Parathyroid adenoma (tissue), 2 donors: ENCODE measurements around the gene PARP6.

ENCODE experiments used
- H2AFZ ChIP-seq: fragments of 300-600 bp; sonication (generic); one replicate; pipeline ENCODE4 v1.7.0; 2017; ENCODE audit warnings: antibody characterized with exemption, mild to moderate bottlenecking
- H3K27ac ChIP-seq: fragments of 300-600 bp; sonication (generic); one replicate; pipeline ENCODE4 v1.7.0; 2017
- H3K27me3 ChIP-seq: fragments of 300-600 bp; sonication (generic); one replicate; pipeline ENCODE4 v1.7.0; 2017; ENCODE audit warnings: low read length; ENCODE audit not compliant: control insufficient read depth, insufficient read depth
- H3K36me3 ChIP-seq: fragments of 300-600 bp; sonication (generic); one replicate; pipeline ENCODE4 v1.7.0; 2017; ENCODE audit warnings: low read length; ENCODE audit not compliant: control insufficient read depth, insufficient read depth
- H3K4me1 ChIP-seq: fragments of 300-600 bp; sonication (generic); one replicate; pipeline ENCODE4 v1.7.0; 2017; ENCODE audit warnings: control low read depth
- H3K4me2 ChIP-seq: fragments of 300-600 bp; sonication (generic); one replicate; pipeline ENCODE4 v1.7.0; 2017; ENCODE audit warnings: low read length
- H3K4me3 ChIP-seq: fragments of 300-600 bp; sonication (generic); one replicate; pipeline ENCODE4 v1.7.0; 2017; ENCODE audit warnings: low read depth, low read length
- H3K79me2 ChIP-seq: fragments of 300-600 bp; sonication (generic); one replicate; pipeline ENCODE4 v1.7.0; 2017; ENCODE audit warnings: control low read depth
- H3K9ac ChIP-seq: fragments of 300-600 bp; sonication (generic); one replicate; pipeline ENCODE4 v1.7.0; 2017; ENCODE audit warnings: mild to moderate bottlenecking
- H3K9me3 ChIP-seq: fragments of 300-600 bp; sonication (generic); one replicate; pipeline ENCODE4 v1.7.0; 2017; ENCODE audit warnings: low read length; ENCODE audit not compliant: control insufficient read depth
- TF ChIP-seq, protein P1 (sequence below): fragments of 300-600 bp; sonication (generic); IDR thresholded peaks from one replicate; pipeline ENCODE4 v1.7.0; 2017; ENCODE audit warnings: antibody characterized with exemption, mild to moderate bottlenecking
- donor health status: primary hyperparathyroidism.

The PARP6 gene

DNA sequence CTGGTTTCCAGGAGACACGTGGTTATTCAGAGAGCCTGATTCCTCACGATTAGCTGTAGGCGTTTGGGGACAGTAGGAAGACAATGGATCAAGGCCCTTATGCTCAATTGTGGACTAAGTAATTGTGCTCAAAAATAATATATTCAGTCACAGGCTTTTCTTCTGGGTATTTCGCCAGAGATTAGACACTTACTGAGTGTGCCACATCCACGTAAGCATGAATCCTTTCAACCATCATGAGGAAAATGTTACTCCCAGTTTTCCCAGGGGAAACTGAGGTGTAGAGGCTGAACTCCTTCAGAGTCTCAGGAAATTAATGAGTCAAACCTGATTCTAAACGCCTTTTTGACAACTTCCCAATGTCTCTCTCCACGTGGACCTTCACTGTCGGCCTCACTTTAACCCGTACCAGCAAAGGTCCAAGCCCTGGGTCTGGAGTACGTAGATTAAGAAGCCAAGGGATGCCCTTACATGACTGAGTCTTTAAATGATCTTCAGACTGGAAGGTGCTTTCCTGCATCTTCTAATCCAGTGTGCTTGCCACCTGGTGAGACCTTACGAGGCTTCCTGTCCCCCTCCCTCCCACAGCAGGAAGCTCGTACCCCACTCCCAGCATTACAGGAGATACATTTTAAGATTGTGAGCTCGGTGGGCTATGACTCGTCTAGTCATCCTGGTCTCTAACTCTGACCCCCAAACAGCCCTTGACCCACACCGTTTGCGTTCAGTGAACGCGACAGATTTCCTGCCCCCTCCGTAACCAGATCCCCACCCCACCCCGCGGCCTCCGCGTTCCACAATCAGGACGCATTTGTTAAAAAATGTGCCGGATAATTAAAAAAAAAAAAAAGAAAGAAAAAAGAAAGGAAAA is 43.0 kb downstream of the PARP6 start:
- Histone ChIP-seq H3K27me3 (no peaks in the 10 kb centered on the region), H3K79me2 (peaks cover 20% of the 10 kb centered on the region), H3K27ac (peak overlapping the region; percentile 66), H3K4me1 (peaks cover 7% of the 10 kb centered on the region), H3K9me3 (no peaks in the 10 kb centered on the region), H3K9ac (no peak overlapping the region), H3K36me3 (no peaks in the 10 kb centered on the region), H3K4me3 (peak overlapping the region; percentile 78), H2AFZ (peak overlapping the region; percentile 93), H3K4me2 (peak overlapping the region; percentile 80)
- TF ChIP-seq, protein P1, sequence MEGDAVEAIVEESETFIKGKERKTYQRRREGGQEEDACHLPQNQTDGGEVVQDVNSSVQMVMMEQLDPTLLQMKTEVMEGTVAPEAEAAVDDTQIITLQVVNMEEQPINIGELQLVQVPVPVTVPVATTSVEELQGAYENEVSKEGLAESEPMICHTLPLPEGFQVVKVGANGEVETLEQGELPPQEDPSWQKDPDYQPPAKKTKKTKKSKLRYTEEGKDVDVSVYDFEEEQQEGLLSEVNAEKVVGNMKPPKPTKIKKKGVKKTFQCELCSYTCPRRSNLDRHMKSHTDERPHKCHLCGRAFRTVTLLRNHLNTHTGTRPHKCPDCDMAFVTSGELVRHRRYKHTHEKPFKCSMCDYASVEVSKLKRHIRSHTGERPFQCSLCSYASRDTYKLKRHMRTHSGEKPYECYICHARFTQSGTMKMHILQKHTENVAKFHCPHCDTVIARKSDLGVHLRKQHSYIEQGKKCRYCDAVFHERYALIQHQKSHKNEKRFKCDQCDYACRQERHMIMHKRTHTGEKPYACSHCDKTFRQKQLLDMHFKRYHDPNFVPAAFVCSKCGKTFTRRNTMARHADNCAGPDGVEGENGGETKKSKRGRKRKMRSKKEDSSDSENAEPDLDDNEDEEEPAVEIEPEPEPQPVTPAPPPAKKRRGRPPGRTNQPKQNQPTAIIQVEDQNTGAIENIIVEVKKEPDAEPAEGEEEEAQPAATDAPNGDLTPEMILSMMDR: no peak

DNA sequence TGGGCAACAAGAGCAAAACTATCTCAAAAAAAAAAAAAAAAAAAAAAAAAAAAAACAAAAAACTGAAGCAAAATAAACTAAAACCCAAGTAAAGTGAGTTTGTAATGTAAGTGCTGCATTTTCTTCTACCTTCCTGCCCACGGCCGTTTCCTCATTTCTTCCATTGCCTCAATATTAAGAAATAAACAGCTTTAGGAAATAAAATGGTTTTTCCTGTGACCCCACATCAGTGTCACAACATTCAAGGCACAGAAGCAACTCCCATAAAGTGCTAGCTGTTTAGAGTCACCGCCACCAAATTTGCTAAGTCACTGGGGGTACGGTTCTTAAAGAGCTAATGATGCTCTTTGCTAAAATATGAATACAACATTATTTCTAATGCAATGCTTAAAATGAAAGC is 44.6 kb downstream of the PARP6 start:
- Histone ChIP-seq H3K9me3 (no peaks in the 10 kb centered on the region), H3K4me1 (peaks cover 7% of the 10 kb centered on the region), H3K4me2 (no peak overlapping the region)

DNA sequence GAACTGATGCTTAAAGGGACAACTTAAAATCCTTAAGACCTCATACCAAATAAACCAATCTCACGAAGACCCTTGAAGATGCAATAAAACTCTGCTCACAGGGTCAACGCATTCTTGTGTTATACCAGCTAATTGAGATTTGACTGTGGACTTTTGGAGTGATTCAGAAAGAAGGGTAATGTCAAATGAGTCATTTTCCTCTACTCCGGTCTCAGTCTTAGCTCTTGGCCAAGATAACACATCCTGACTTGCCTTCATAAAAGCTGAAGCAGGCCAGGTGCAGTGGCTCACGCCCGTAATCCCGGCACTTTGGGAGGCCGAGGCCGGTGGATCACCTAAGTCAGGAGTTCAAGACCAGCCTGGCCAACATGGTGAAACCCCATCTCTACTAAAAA is 45.2 kb downstream of the PARP6 start:
- no peak overlapping the region for H2AFZ ChIP-seq
- peaks cover 31% of the 10 kb centered on the region for H3K79me2 ChIP-seq
- no peak overlapping the region for H3K4me3 ChIP-seq
- TF ChIP-seq, protein P1: no peak
- no peak overlapping the region for H3K9ac ChIP-seq
- H3K4me1 ChIP-seq: peaks cover 5% of the 10 kb centered on the region
- H3K9me3 ChIP-seq: no peaks in the 10 kb centered on the region
- no peak overlapping the region for H3K27ac ChIP-seq
- no peaks in the 10 kb centered on the region for H3K36me3 ChIP-seq
- H3K4me2 ChIP-seq: no peak overlapping the region
- H3K27me3 ChIP-seq: no peaks in the 10 kb centered on the region

More for the DNA sequence above, 44.6 kb downstream of the PARP6 start:
- Histone ChIP-seq H3K79me2 (peaks cover 31% of the 10 kb centered on the region), H3K27me3 (no peaks in the 10 kb centered on the region), H3K36me3 (no peaks in the 10 kb centered on the region), H3K4me3 (no peak overlapping the region), H2AFZ (no peak overlapping the region), H3K9ac (no peak overlapping the region), H3K27ac (no peak overlapping the region)
- TF ChIP-seq, protein P1: no peak

DNA sequence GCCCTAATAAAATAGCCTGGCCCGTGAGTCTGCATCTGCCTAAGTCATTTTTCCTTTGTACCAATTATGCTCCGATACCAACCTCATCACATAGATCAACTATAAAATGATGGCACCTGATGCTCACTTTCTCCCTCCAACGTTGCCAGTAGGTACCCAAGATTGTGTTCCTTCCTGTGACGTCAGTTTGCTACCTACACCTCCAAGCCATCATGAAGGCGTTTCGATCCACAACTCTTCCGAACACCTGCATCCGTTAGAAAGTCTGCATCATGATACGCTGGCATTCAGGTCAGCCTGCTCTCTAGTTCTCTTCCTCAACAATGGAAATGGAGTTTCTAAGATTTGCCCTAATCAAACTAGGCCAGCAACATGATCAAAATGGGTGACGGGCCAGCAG is 49.1 kb downstream of the PARP6 start:
- H3K79me2 ChIP-seq: peaks cover 38% of the 10 kb centered on the region
- H3K36me3 ChIP-seq: no peaks in the 10 kb centered on the region
- no peak overlapping the region for H3K4me2 ChIP-seq
- no peak overlapping the region for H3K9ac ChIP-seq
- H3K4me1 ChIP-seq: no peaks in the 10 kb centered on the region
- no peak overlapping the region for H2AFZ ChIP-seq
- no peak overlapping the region for H3K27ac ChIP-seq
- H3K27me3 ChIP-seq: no peaks in the 10 kb centered on the region
- TF ChIP-seq, protein P1: no peak
- H3K9me3 ChIP-seq: no peaks in the 10 kb centered on the region
- no peak overlapping the region for H3K4me3 ChIP-seq

DNA sequence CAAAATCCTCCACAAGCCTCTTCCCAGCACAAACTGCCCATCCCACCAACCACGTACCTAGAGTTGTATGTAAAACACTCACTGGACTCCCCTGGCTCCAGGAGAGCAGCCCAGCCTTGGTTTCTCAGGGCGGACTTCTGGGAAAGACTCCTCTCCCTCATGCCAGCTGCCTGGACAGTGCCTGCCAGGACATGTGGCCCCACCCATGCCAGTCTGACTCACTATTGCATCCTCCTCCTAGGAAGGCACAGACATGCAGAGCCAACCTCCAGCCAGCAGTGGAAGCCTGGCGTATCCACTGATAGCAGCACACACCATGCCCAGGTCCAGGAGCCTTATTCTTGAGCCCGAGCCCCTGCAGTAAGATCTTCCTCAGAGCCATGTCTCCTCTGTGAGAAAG is 50.0 kb downstream of the PARP6 start:
- no peak overlapping the region for H3K27ac ChIP-seq
- peaks cover 38% of the 10 kb centered on the region for H3K79me2 ChIP-seq
- no peak overlapping the region for H3K4me2 ChIP-seq
- no peaks in the 10 kb centered on the region for H3K9me3 ChIP-seq
- H3K36me3 ChIP-seq: no peaks in the 10 kb centered on the region
- TF ChIP-seq, protein P1: no peak
- H3K9ac ChIP-seq: no peak overlapping the region
- H3K4me3 ChIP-seq: no peak overlapping the region
- no peaks in the 10 kb centered on the region for H3K4me1 ChIP-seq
- H2AFZ ChIP-seq: no peak overlapping the region
- no peaks in the 10 kb centered on the region for H3K27me3 ChIP-seq
